Activated CD8-positive, alpha-beta T cell treated with anti-CD3 and anti-CD28 coated beads for 36 hours (primary cell): ENCODE data around the gene PDZD2. TPM values are rescaled to one million over a fixed set of nuclear protein-coding genes. Genes with fewer than 3 reads are reported as not detected.

ENCODE experiments used
- ATAC-seq: fragments of 200-7000 bp; cut with Tn5 transposase; one replicate; pipeline ENCODE4 v1.10.0; 2021; ENCODE audit warnings: mild to moderate bottlenecking, moderate library complexity
- CTCF ChIA-PET: fragments of 350-600 bp; sonication (Branson Sonifier 250); formaldehyde crosslinking; loops from one replicate; lab custom pipeline; 2021; ENCODE audit warnings: antibody characterized with exemption; lab: Charles Lee
- POLR2A ChIA-PET: fragments of 350-600 bp; sonication (Branson Sonifier 250); formaldehyde crosslinking; loops from one replicate; lab custom pipeline; 2021; ENCODE audit warnings: antibody characterized with exemption; lab: Charles Lee
- DNase-seq: peaks from one replicate; pipeline ENCODE4 v3.0.0-alpha.2; 2020
- H3K27ac Mint-ChIP-seq: one replicate; pipeline ENCODE4 v1.8.0; 2021; ENCODE audit warnings: mild to moderate bottlenecking, mixed read lengths
- H3K27me3 Mint-ChIP-seq: one replicate; pipeline ENCODE4 v1.8.0; 2021; ENCODE audit warnings: mixed read lengths
- H3K36me3 Mint-ChIP-seq: one replicate; pipeline ENCODE4 v1.8.0; 2021; ENCODE audit warnings: low read depth, mixed read lengths
- H3K4me1 Mint-ChIP-seq: one replicate; pipeline ENCODE4 v1.8.0; 2021; ENCODE audit warnings: low read depth, mixed read lengths
- H3K4me3 Mint-ChIP-seq: one replicate; pipeline ENCODE4 v1.8.0; 2021; ENCODE audit warnings: mild to moderate bottlenecking, moderate library complexity, mixed read lengths
- H3K9me3 Mint-ChIP-seq: one replicate; pipeline ENCODE4 v1.8.0; 2021; ENCODE audit warnings: mixed read lengths
- CTCF ChIP-seq: fragments of 200-600 bp; IDR thresholded peaks from one replicate; pipeline ENCODE4 v1.8.0; 2022; ENCODE audit warnings: antibody characterized with exemption, mild to moderate bottlenecking
- intact Hi-C: fragments of 100-400 bp; cut with micrococcal nuclease; formaldehyde crosslinking; loops from one replicate; pipeline ENCODE4 v1.10.0; 2022
- total RNA-seq, 2 experiments: library from RNA; stranded (reverse); gene quantifications; one replicate each; pipeline ENCODE4 v1.2.3, GENCODE V29; 2021

Gene PDZD2
- total RNA-seq, 2 experiments from 2014 or later: not detected

GRCh38 chr5:32022638-32023037 lies 383.7 kb downstream of the PDZD2 start:
- peaks cover 4% of the 10 kb centered on the region for H3K4me1 Mint-ChIP-seq
- no peak overlapping the region for H3K4me3 Mint-ChIP-seq
- no peak overlapping the region for H3K27ac Mint-ChIP-seq
- H3K36me3 Mint-ChIP-seq: no peaks in the 10 kb centered on the region
- intact Hi-C loops: no loop called here
- ATAC-seq: no peak
- DNase-seq: no peak
- TF ChIP-seq CTCF: no peak
- CTCF ChIA-PET: no interaction called here
- H3K27me3 Mint-ChIP-seq: no peaks in the 10 kb centered on the region
- H3K9me3 Mint-ChIP-seq: no peaks in the 10 kb centered on the region
- POLR2A ChIA-PET: no interaction called here

GRCh38 chr5:32023816-32024215 lies 384.9 kb downstream of the PDZD2 start:
- Mint-ChIP-seq H3K9me3 (no peaks in the 10 kb centered on the region), H3K4me1 (peaks cover 2% of the 10 kb centered on the region), H3K27me3 (no peaks in the 10 kb centered on the region), H3K36me3 (no peaks in the 10 kb centered on the region), H3K27ac (no peak overlapping the region), H3K4me3 (no peak overlapping the region)
- ChIA-PET CTCF (no interaction called here), POLR2A (no interaction called here)
- no peak for DNase-seq
- TF ChIP-seq CTCF: no peak
- intact Hi-C loops: no loop called here
- ATAC-seq: no peak

- Mint-ChIP-seq H3K27me3 (no peaks in the 10 kb centered on the region), H3K4me1 (peaks cover 2% of the 10 kb centered on the region), H3K36me3 (no peaks in the 10 kb centered on the region), H3K9me3 (no peaks in the 10 kb centered on the region), H3K4me3 (no peak overlapping the region), H3K27ac (no peak overlapping the region)
- ChIA-PET CTCF (no interaction called here), POLR2A (no interaction called here)
- DNase-seq: no peak
- TF ChIP-seq CTCF: no peak
- ATAC-seq: no peak
- intact Hi-C loops: no loop called here
Measured at GRCh38 chr5:32024751-32025150, 385.8 kb downstream of the PDZD2 start.

GRCh38 chr5:32027093-32027716 lies 388.3 kb downstream of the PDZD2 start:
- no peak for ATAC-seq
- no peaks in the 10 kb centered on the region for H3K27me3 Mint-ChIP-seq
- H3K4me3 Mint-ChIP-seq: no peak overlapping the region
- POLR2A ChIA-PET: interaction anchor here (1.0 kb wide), 1 partner anchor 209 kb away, joined by 3 read pairs; no protein-coding TSS in a partner anchor
- no peak overlapping the region for H3K27ac Mint-ChIP-seq
- no peaks in the 10 kb centered on the region for H3K9me3 Mint-ChIP-seq
- no peaks in the 10 kb centered on the region for H3K4me1 Mint-ChIP-seq
- CTCF ChIA-PET: interaction anchor here (1.2 kb wide), 1 partner anchor 66 kb away, joined by 4 read pairs; no protein-coding TSS in a partner anchor
- no peak for DNase-seq
- TF ChIP-seq CTCF: no peak
- no peaks in the 10 kb centered on the region for H3K36me3 Mint-ChIP-seq
- intact Hi-C loops: no loop called here

GRCh38 chr5:32027717-32028458 lies 389.0 kb downstream of the PDZD2 start:
- ATAC-seq (no peak), DNase-seq (no peak)
- no peaks in the 10 kb centered on the region for H3K36me3 Mint-ChIP-seq
- POLR2A ChIA-PET: interaction anchor here (1.0 kb wide), 1 partner anchor 210 kb away, joined by 3 read pairs; no protein-coding TSS in a partner anchor
- no peak overlapping the region for H3K27ac Mint-ChIP-seq
- H3K4me1 Mint-ChIP-seq: peaks cover 3% of the 10 kb centered on the region
- CTCF ChIA-PET: interaction anchor here (1.2 kb wide), 1 partner anchor 65 kb away, joined by 4 read pairs; no protein-coding TSS in a partner anchor
- no peaks in the 10 kb centered on the region for H3K27me3 Mint-ChIP-seq
- no peak overlapping the region for H3K4me3 Mint-ChIP-seq
- no peak for TF ChIP-seq CTCF
- no peaks in the 10 kb centered on the region for H3K9me3 Mint-ChIP-seq
- intact Hi-C loops: no loop called here
